HepG2 (cell line): ENCODE results near the gene CIAO2A. TPM values are rescaled to one million over a fixed set of nuclear protein-coding genes. Genes with fewer than 3 reads are reported as not detected.

ENCODE experiments used
- HDAC6 ChIP-seq: fragments of 200-600 bp; sonication (generic); IDR thresholded peaks from 2 replicates; pipeline ENCODE4 v1.7.0; 2017; ENCODE audit warnings: mild to moderate bottlenecking, antibody characterized with exemption, low read length, low read depth
- NFKBIZ ChIP-seq: IDR thresholded peaks from 2 replicates; pipeline ENCODE4 v1.6.1; 2018; ENCODE audit warnings: missing genetic modification reagents, missing compliant biosample characterization
- PATZ1 ChIP-seq: sonication (generic); formaldehyde crosslinking; IDR thresholded peaks from 2 replicates; pipeline ENCODE4 v1.4.0; 2020; ENCODE audit warnings: missing genetic modification reagents
- PHF21A ChIP-seq: sonication (generic); formaldehyde crosslinking; IDR thresholded peaks from 2 replicates; pipeline ENCODE4 v1.5.0; 2020; ENCODE audit warnings: mild to moderate bottlenecking, missing genetic modification reagents
- POLR2G ChIP-seq: fragments of 200-400 bp; formaldehyde crosslinking; IDR thresholded peaks from 2 replicates; pipeline ENCODE4 v1.6.1; 2018; ENCODE audit warnings: mild to moderate bottlenecking, low read depth, low read length, moderate library complexity
- RXRB ChIP-seq: IDR thresholded peaks from 2 replicates; pipeline ENCODE4 v1.6.1; 2016; ENCODE audit warnings: borderline replicate concordance, missing genetic modification reagents, missing compliant biosample characterization
- SP5 ChIP-seq: IDR thresholded peaks from 2 replicates; pipeline ENCODE4 v1.6.1; 2016; ENCODE audit warnings: low read depth, borderline replicate concordance
- SRF ChIP-seq: IDR thresholded peaks from 2 replicates; pipeline ENCODE4 v1.6.1; 2011; ENCODE audit warnings: mild to moderate bottlenecking, low read depth, low read length, moderate library complexity
- TSC22D2 ChIP-seq: sonication (generic); formaldehyde crosslinking; IDR thresholded peaks from 2 replicates; pipeline ENCODE4 v1.5.1; 2020; ENCODE audit warnings: missing genetic modification reagents, mild to moderate bottlenecking, borderline replicate concordance
- ZBTB20 ChIP-seq: sonication (generic); formaldehyde crosslinking; IDR thresholded peaks from 2 replicates; pipeline ENCODE4 v1.8.1; 2023; ENCODE audit warnings: missing genetic modification reagents, low read depth, mild to moderate bottlenecking, borderline replicate concordance
- ZFP36L2 ChIP-seq: sonication (generic); formaldehyde crosslinking; IDR thresholded peaks from 2 replicates; pipeline ENCODE4 v1.4.0; 2020; ENCODE audit warnings: missing genetic modification reagents
- ZNF232 ChIP-seq: sonication (generic); formaldehyde crosslinking; IDR thresholded peaks from 2 replicates; pipeline ENCODE4 v1.4.0; 2020; ENCODE audit warnings: missing genetic modification reagents, borderline replicate concordance
- ZNF281 ChIP-seq: sonication (generic); formaldehyde crosslinking; IDR thresholded peaks from 2 replicates; pipeline ENCODE4 v1.4.0; 2020; ENCODE audit warnings: missing genetic modification reagents, borderline replicate concordance
- ZNF567 ChIP-seq: sonication (generic); formaldehyde crosslinking; IDR thresholded peaks from 2 replicates; pipeline ENCODE4 v1.8.1; 2023; ENCODE audit warnings: mild to moderate bottlenecking, missing genetic modification reagents, borderline replicate concordance
- ZNF788 ChIP-seq: sonication (generic); formaldehyde crosslinking; IDR thresholded peaks from 2 replicates; pipeline ENCODE4 v1.5.0; 2020; ENCODE audit warnings: mild to moderate bottlenecking, missing genetic modification reagents, borderline replicate concordance
- ZNF878 ChIP-seq: sonication (generic); formaldehyde crosslinking; IDR thresholded peaks from 2 replicates; pipeline ENCODE4 v1.8.1; 2023; ENCODE audit warnings: mild to moderate bottlenecking, missing genetic modification reagents, moderate library complexity
- ZSCAN31 ChIP-seq: sonication (generic); formaldehyde crosslinking; IDR thresholded peaks from 2 replicates; pipeline ENCODE4 v1.5.0; 2020; ENCODE audit warnings: low read depth, mild to moderate bottlenecking, missing genetic modification reagents
- polyA plus RNA-seq, 8 experiments: library from polyadenylated mRNA; depleted of rRNA in 3 of 8; stranded (reverse) in 7 of 8; unstranded in 1 of 8; fragments of >200 nt; fragmentation: Illumina TruSeq in 4 of 8; extraction: Trizol in 4 of 8; gene quantifications; 2 replicates each; pipeline versions ENCODE4 v1.2.1 to v1.2.3, GENCODE V29; 2011 to 2016; ENCODE audit warnings: low read depth in 4 of 8, missing spikeins in 1 of 8, mixed read lengths in 1 of 8; ENCODE audit not compliant: insufficient read depth in 1 of 8
- total RNA-seq, 5 experiments: library from RNA; depleted of rRNA; stranded (reverse); fragments of >200 nt; fragmentation: Illumina TruSeq; extraction: Trizol; gene quantifications; 2 replicates each; pipeline ENCODE4 v1.2.3, GENCODE V29; 2016; ENCODE audit warnings: low read depth in 1 of 5
- TF ChIP-seq, protein P1 (sequence below), 2 experiments: sonication (generic) in 1 of 2; formaldehyde crosslinking in 1 of 2; IDR thresholded peaks; 2 replicates each; pipeline versions ENCODE4 v1.4.0 to v1.6.1; 2018 to 2020; ENCODE audit warnings: missing genetic modification reagents in 2 of 2, borderline replicate concordance in 1 of 2, low read depth in 1 of 2, mild to moderate bottlenecking in 1 of 2, missing biosample characterization in 1 of 2
- TF ChIP-seq, protein P2 (sequence below): sonication (generic); formaldehyde crosslinking; IDR thresholded peaks from 2 replicates; pipeline ENCODE4 v1.9.0; 2022; ENCODE audit warnings: missing genetic modification reagents, mild to moderate bottlenecking, borderline replicate concordance

The CIAO2A gene
- total and polyA plus RNA-seq, 2 of the 13 experiments (the other 11 are each of a cell fraction or from before 2014, with no cell fraction given) = 83.0 to 100 TPM

- TF ChIP-seq NFKBIZ (CRISPR knock-in tag) (0 out of 2 replicates have a peak, but pooled peaks have one; percentile 79), POLR2G (peak; percentile 92), RXRB (CRISPR knock-in tag) (peak; percentile 70; the same call in 1 of the 2 replicates), ZNF567 (0 out of 2 replicates have a peak, but pooled peaks have one; percentile 25), PATZ1 (CRISPR knock-in tag) (peak; percentile 77; the same call in 1 of the 2 replicates), HDAC6 (no peak), TSC22D2 (peak; percentile 88), SP5 (CRISPR knock-in tag) (peak; percentile 76), ZNF232 (0 out of 2 replicates have a peak, but pooled peaks have one; percentile 4), ZFP36L2 (CRISPR knock-in tag) (no peak), ZNF878 (CRISPR knock-in tag) (peak; percentile 57; the same call in 1 of the 2 replicates), ZNF788 (CRISPR knock-in tag) (peak; percentile 88), ZBTB20 (CRISPR knock-in tag) (peak; percentile 71; the same call in 1 of the 2 replicates), ZNF281 (CRISPR knock-in tag) (peak; percentile 64), ZSCAN31 (CRISPR knock-in tag) (no peak), SRF (peak; percentile 38; the same call in 1 of the 2 replicates), PHF21A (CRISPR knock-in tag) (peak; percentile 68; the same call in 1 of the 2 replicates)
- TF ChIP-seq, protein P1, sequence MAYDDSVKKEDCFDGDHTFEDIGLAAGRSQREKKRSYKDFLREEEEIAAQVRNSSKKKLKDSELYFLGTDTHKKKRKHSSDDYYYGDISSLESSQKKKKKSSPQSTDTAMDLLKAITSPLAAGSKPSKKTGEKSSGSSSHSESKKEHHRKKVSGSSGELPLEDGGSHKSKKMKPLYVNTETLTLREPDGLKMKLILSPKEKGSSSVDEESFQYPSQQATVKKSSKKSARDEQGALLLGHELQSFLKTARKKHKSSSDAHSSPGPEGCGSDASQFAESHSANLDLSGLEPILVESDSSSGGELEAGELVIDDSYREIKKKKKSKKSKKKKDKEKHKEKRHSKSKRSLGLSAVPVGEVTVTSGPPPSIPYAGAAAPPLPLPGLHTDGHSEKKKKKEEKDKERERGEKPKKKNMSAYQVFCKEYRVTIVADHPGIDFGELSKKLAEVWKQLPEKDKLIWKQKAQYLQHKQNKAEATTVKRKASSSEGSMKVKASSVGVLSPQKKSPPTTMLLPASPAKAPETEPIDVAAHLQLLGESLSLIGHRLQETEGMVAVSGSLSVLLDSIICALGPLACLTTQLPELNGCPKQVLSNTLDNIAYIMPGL (CRISPR knock-in tag; IDR thresholded peaks at IDR 0.05; ENCODE audit: borderline replicate concordance in 1 of 2, low read depth in 1 of 2) = peak in 1 of 2 experiments; percentile 75; a peak in 2 of 4 replicates
- TF ChIP-seq, protein P2, sequence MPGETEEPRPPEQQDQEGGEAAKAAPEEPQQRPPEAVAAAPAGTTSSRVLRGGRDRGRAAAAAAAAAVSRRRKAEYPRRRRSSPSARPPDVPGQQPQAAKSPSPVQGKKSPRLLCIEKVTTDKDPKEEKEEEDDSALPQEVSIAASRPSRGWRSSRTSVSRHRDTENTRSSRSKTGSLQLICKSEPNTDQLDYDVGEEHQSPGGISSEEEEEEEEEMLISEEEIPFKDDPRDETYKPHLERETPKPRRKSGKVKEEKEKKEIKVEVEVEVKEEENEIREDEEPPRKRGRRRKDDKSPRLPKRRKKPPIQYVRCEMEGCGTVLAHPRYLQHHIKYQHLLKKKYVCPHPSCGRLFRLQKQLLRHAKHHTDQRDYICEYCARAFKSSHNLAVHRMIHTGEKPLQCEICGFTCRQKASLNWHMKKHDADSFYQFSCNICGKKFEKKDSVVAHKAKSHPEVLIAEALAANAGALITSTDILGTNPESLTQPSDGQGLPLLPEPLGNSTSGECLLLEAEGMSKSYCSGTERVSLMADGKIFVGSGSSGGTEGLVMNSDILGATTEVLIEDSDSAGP (CRISPR knock-in tag) = peak; percentile 86; the same call in 1 of the 2 replicates
Measured at GRCh38 chr15:64095795-64096667, 2.4 kb upstream of the CIAO2A start, which contains the start of gene SNX1 (continued).
